Trophoblast cell (in vitro differentiated cells and primary cell): ENCODE results near the gene ITGB1.

Source experiments
- DNase-seq, 2 donors: peaks; one replicate each; pipeline ENCODE4 v3.0.0-alpha.2; 2016
- H2AFZ ChIP-seq: 2 replicates; pipeline ENCODE4 v1.6.1; 2013; ENCODE audit warnings: low read length, moderate library complexity, mild to moderate bottlenecking; ENCODE audit not compliant: insufficient read depth, poor library complexity
- H2AK5ac ChIP-seq: 2 replicates; pipeline ENCODE4 v1.6.1; 2013; ENCODE audit warnings: mild to moderate bottlenecking, low read length
- H2BK120ac ChIP-seq: 2 replicates; pipeline ENCODE4 v1.6.1; 2013; ENCODE audit warnings: low read length, mild to moderate bottlenecking, moderate library complexity; ENCODE audit not compliant: insufficient read depth, poor library complexity
- H2BK12ac ChIP-seq: 2 replicates; pipeline ENCODE4 v1.6.1; 2013; ENCODE audit warnings: mild to moderate bottlenecking, low read length, moderate library complexity
- H2BK5ac ChIP-seq: 2 replicates; pipeline ENCODE4 v1.6.1; 2013; ENCODE audit warnings: low read length, low read depth, moderate library complexity, mild to moderate bottlenecking; ENCODE audit not compliant: poor library complexity
- H3K14ac ChIP-seq: 2 replicates; pipeline ENCODE4 v1.6.1; 2013; ENCODE audit warnings: mild to moderate bottlenecking, low read length
- H3K18ac ChIP-seq: 2 replicates; pipeline ENCODE4 v1.6.1; 2013; ENCODE audit warnings: mild to moderate bottlenecking, low read length
- H3K23ac ChIP-seq: 2 replicates; pipeline ENCODE4 v1.6.1; 2013; ENCODE audit warnings: low read length
- H3K27ac ChIP-seq: 2 replicates; pipeline ENCODE4 v1.5.1; 2013; ENCODE audit warnings: low read depth, mild to moderate bottlenecking, inconsistent platforms, low read length, moderate library complexity
- H3K27me3 ChIP-seq: 2 replicates; pipeline ENCODE4 v1.6.1; 2013; ENCODE audit warnings: inconsistent platforms, mild to moderate bottlenecking, low read length, moderate library complexity; ENCODE audit not compliant: insufficient read depth
- H3K36me3 ChIP-seq, 2 experiments: 1 replicate in 1 of 2; 2 replicates in 1 of 2; pipeline ENCODE4 v1.6.1; 2013; ENCODE audit warnings: low read length in 2 of 2, mild to moderate bottlenecking in 2 of 2, moderate library complexity in 1 of 2; ENCODE audit not compliant: insufficient read depth in 2 of 2, control insufficient read depth in 1 of 2
- H3K4ac ChIP-seq: 2 replicates; pipeline ENCODE4 v1.6.1; 2013; ENCODE audit warnings: low read depth, mild to moderate bottlenecking, low read length, moderate library complexity
- H3K4me1 ChIP-seq, 2 experiments: 1 replicate in 1 of 2; 2 replicates in 1 of 2; pipeline ENCODE4 v1.6.1; 2013; ENCODE audit warnings: low read length in 2 of 2, mild to moderate bottlenecking in 2 of 2, moderate library complexity in 1 of 2; ENCODE audit not compliant: insufficient read depth in 2 of 2, control insufficient read depth in 1 of 2
- H3K4me2 ChIP-seq: 2 replicates; pipeline ENCODE4 v1.6.1; 2013; ENCODE audit warnings: inconsistent platforms, mild to moderate bottlenecking, low read length, moderate library complexity
- H3K4me3 ChIP-seq: 2 replicates; pipeline ENCODE4 v1.5.1; 2013; ENCODE audit warnings: mild to moderate bottlenecking, low read depth, low read length, inconsistent platforms
- H3K79me1 ChIP-seq: one replicate; pipeline ENCODE4 v1.6.1; 2013; ENCODE audit warnings: low read length
- H3K79me2 ChIP-seq: 2 replicates; pipeline ENCODE4 v1.6.1; 2013; ENCODE audit warnings: low read length, mild to moderate bottlenecking; ENCODE audit not compliant: control insufficient read depth, insufficient read depth, poor library complexity
- H3K9ac ChIP-seq: 2 replicates; pipeline ENCODE4 v1.6.1; 2013; ENCODE audit warnings: mild to moderate bottlenecking, low read length
- H3K9me3 ChIP-seq: 2 replicates; pipeline ENCODE4 v1.6.1; 2013; ENCODE audit warnings: low read depth, mild to moderate bottlenecking, control low read depth, inconsistent platforms, low read length; ENCODE audit not compliant: insufficient read depth
- H4K12ac ChIP-seq: 2 replicates; pipeline ENCODE4 v1.6.1; 2013; ENCODE audit warnings: low read depth, mild to moderate bottlenecking, low read length, moderate library complexity
- H4K8ac ChIP-seq: 2 replicates; pipeline ENCODE4 v1.6.1; 2013; ENCODE audit warnings: low read depth, mild to moderate bottlenecking, low read length, moderate library complexity
- H4K91ac ChIP-seq: one replicate; pipeline ENCODE4 v1.6.1; 2013; ENCODE audit warnings: low read depth, mild to moderate bottlenecking, low read length, moderate library complexity
- WGBS: extraction: QIAGEN DNeasy Blood & Tissue Kit; methylation state at CpG from one replicate; pipeline ENCODE4 v1.1.7; 2013; ENCODE audit warnings: missing lambda C conversion rate; ENCODE audit not compliant: insufficient read length, insufficient coverage; ENCODE audit errors: extremely low coverage; 5-methylcytosine and 5-hydroxymethylcytosine counted together

Gene ITGB1

GRCh38 chr10:32888161-32888927, 69.7 kb downstream of the ITGB1 start:
- no peaks in the 10 kb centered on the region for H3K36me3 ChIP-seq
- no peak overlapping the region for H3K4ac ChIP-seq
- no peaks in the 10 kb centered on the region for H3K4me1 ChIP-seq
- no peak overlapping the region for H3K4me2 ChIP-seq
- no peak overlapping the region for H2BK120ac ChIP-seq
- H3K27me3 ChIP-seq: no peaks in the 10 kb centered on the region
- no peak overlapping the region for H3K27ac ChIP-seq
- no peak overlapping the region for H2AFZ ChIP-seq
- no peak overlapping the region for H3K14ac ChIP-seq
- WGBS: no CpG with 5 or more reads among the region's 11 CpGs
- no peaks in the 10 kb centered on the region for H3K79me2 ChIP-seq
- no peak overlapping the region for H3K4me3 ChIP-seq
- no peak for DNase-seq
- no peak overlapping the region for H2BK12ac ChIP-seq
- no peak overlapping the region for H2BK5ac ChIP-seq
- H4K8ac ChIP-seq: no peak overlapping the region
- no peak overlapping the region for H3K23ac ChIP-seq
- no peak overlapping the region for H4K12ac ChIP-seq
- H4K91ac ChIP-seq: no peak overlapping the region
- no peak overlapping the region for H3K18ac ChIP-seq
- H3K9ac ChIP-seq: no peak overlapping the region
- H3K79me1 ChIP-seq: no peaks in the 10 kb centered on the region
- H3K9me3 ChIP-seq: no peaks in the 10 kb centered on the region
- no peak overlapping the region for H2AK5ac ChIP-seq

- no peak overlapping the region for H2AFZ ChIP-seq
Measured at GRCh38 chr10:32887481-32887880, 70.5 kb downstream of the ITGB1 start.

DNA sequence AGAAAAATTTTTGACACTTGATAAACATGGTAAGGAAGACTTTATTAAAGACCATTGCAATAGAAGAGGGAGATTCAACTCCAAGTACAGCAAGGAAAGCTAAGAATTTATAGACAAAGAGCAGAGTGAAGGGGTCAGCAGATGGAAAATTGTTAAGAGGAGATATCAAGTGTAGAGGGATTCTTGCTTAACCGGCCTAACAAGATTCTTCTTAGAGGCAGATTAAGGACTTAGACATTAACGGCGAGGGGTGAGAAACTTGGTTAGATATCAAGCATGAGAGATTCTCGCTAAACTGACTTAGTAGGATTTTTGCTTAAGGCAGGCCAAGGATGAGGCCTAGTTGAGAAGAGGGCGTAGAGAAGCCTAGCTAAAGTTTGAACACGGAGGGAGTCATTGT, 76.0 kb downstream of the ITGB1 start:
- H3K9ac ChIP-seq: no peak overlapping the region
- H3K23ac ChIP-seq: no peak overlapping the region
- WGBS: no CpG with 5 or more reads among the region's 6 CpGs
- H2AFZ ChIP-seq: no peak overlapping the region
- no peaks in the 10 kb centered on the region for H3K27me3 ChIP-seq
- no peak overlapping the region for H3K4ac ChIP-seq
- no peak overlapping the region for H2BK12ac ChIP-seq
- H2BK120ac ChIP-seq: no peak overlapping the region
- no peaks in the 10 kb centered on the region for H3K79me1 ChIP-seq
- H3K4me2 ChIP-seq: no peak overlapping the region
- no peak overlapping the region for H4K91ac ChIP-seq
- peak; percentile 19 to 79 for DNase-seq
- no peaks in the 10 kb centered on the region for H3K79me2 ChIP-seq
- H2BK5ac ChIP-seq: no peak overlapping the region
- no peak overlapping the region for H4K8ac ChIP-seq
- peaks cover 3 to 6% of the 10 kb centered on the region in 2 experiments for H3K4me1 ChIP-seq
- no peaks in the 10 kb centered on the region for H3K36me3 ChIP-seq
- H3K14ac ChIP-seq: no peak overlapping the region
- H4K12ac ChIP-seq: no peak overlapping the region
- H3K4me3 ChIP-seq: no peak overlapping the region
- no peaks in the 10 kb centered on the region for H3K9me3 ChIP-seq
- H3K27ac ChIP-seq: no peak overlapping the region
- H2AK5ac ChIP-seq: no peak overlapping the region
- no peak overlapping the region for H3K18ac ChIP-seq

More at GRCh38 chr10:32887481-32887880, 70.5 kb downstream of the ITGB1 start:
- no peaks in the 10 kb centered on the region for H3K27me3 ChIP-seq
- no peak overlapping the region for H2BK5ac ChIP-seq
- H3K4ac ChIP-seq: no peak overlapping the region
- no peak overlapping the region for H3K4me3 ChIP-seq
- H3K4me1 ChIP-seq: no peaks in the 10 kb centered on the region
- no peak overlapping the region for H3K14ac ChIP-seq
- no peak overlapping the region for H2BK120ac ChIP-seq
- no peak overlapping the region for H4K8ac ChIP-seq
- H2AK5ac ChIP-seq: no peak overlapping the region
- H3K36me3 ChIP-seq: no peaks in the 10 kb centered on the region
- no peaks in the 10 kb centered on the region for H3K9me3 ChIP-seq
- peak overlapping the region; percentile 26 for H4K12ac ChIP-seq
- no peak overlapping the region for H3K9ac ChIP-seq
- no peaks in the 10 kb centered on the region for H3K79me1 ChIP-seq
- DNase-seq: no peak
- H3K79me2 ChIP-seq: no peaks in the 10 kb centered on the region
- WGBS: no CpG with 5 or more reads among the region's 7 CpGs
- H3K23ac ChIP-seq: no peak overlapping the region
- no peak overlapping the region for H3K4me2 ChIP-seq
- H3K18ac ChIP-seq: no peak overlapping the region
- H3K27ac ChIP-seq: no peak overlapping the region
- H4K91ac ChIP-seq: no peak overlapping the region
- H2BK12ac ChIP-seq: no peak overlapping the region

- H3K9me3 ChIP-seq: no peaks in the 10 kb centered on the region
- H3K18ac ChIP-seq: no peak overlapping the region
- no peak overlapping the region for H2BK120ac ChIP-seq
- H3K79me1 ChIP-seq: no peaks in the 10 kb centered on the region
- no peak overlapping the region for H3K23ac ChIP-seq
- no peak overlapping the region for H3K14ac ChIP-seq
- H3K36me3 ChIP-seq: no peaks in the 10 kb centered on the region
- no peak overlapping the region for H3K4me2 ChIP-seq
- H4K12ac ChIP-seq: no peak overlapping the region
- H2BK5ac ChIP-seq: no peak overlapping the region
- H3K27me3 ChIP-seq: no peaks in the 10 kb centered on the region
- H2AK5ac ChIP-seq: no peak overlapping the region
- no peak overlapping the region for H3K9ac ChIP-seq
- H4K91ac ChIP-seq: no peak overlapping the region
- no peaks in the 10 kb centered on the region for H3K79me2 ChIP-seq
- no peak overlapping the region for H3K4ac ChIP-seq
- no peak overlapping the region for H2AFZ ChIP-seq
- no peak overlapping the region for H3K4me3 ChIP-seq
- DNase-seq: no peak
- H2BK12ac ChIP-seq: no peak overlapping the region
- H3K27ac ChIP-seq: no peak overlapping the region
- peaks cover 3 to 6% of the 10 kb centered on the region in 2 experiments for H3K4me1 ChIP-seq
- H4K8ac ChIP-seq: no peak overlapping the region
Measured at GRCh38 chr10:32878646-32879045, 79.4 kb downstream of the ITGB1 start.
